ENCODE data around the gene TSPEAR.

Gene TSPEAR

DNA sequence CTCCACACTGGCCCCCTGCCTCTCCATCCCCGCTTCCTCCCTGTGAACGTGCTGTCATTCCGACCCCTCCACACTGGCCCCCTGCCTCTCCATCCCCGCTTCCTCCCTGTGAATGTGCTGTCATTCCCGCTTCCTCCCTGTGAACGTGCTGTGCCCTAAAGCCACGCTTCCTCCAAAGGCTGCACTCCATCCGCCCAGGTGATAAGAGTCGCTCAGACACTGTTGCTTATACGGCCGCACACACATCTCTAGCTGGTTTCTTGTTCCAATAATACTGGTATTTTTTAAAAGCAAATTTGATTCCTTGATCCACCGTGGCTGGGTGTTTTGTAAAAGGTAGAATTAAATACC lies 39.3 kb upstream of the TSPEAR start:
- TF ChIP-seq, protein P1, sequence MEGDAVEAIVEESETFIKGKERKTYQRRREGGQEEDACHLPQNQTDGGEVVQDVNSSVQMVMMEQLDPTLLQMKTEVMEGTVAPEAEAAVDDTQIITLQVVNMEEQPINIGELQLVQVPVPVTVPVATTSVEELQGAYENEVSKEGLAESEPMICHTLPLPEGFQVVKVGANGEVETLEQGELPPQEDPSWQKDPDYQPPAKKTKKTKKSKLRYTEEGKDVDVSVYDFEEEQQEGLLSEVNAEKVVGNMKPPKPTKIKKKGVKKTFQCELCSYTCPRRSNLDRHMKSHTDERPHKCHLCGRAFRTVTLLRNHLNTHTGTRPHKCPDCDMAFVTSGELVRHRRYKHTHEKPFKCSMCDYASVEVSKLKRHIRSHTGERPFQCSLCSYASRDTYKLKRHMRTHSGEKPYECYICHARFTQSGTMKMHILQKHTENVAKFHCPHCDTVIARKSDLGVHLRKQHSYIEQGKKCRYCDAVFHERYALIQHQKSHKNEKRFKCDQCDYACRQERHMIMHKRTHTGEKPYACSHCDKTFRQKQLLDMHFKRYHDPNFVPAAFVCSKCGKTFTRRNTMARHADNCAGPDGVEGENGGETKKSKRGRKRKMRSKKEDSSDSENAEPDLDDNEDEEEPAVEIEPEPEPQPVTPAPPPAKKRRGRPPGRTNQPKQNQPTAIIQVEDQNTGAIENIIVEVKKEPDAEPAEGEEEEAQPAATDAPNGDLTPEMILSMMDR (IDR thresholded peaks at IDR 0.05) = no peak
- no peak for TF ChIP-seq ZFX (IDR thresholded peaks at IDR 0.05; ENCODE audit: borderline replicate concordance)
- no peak overlapping the region for H3K27ac ChIP-seq

DNA sequence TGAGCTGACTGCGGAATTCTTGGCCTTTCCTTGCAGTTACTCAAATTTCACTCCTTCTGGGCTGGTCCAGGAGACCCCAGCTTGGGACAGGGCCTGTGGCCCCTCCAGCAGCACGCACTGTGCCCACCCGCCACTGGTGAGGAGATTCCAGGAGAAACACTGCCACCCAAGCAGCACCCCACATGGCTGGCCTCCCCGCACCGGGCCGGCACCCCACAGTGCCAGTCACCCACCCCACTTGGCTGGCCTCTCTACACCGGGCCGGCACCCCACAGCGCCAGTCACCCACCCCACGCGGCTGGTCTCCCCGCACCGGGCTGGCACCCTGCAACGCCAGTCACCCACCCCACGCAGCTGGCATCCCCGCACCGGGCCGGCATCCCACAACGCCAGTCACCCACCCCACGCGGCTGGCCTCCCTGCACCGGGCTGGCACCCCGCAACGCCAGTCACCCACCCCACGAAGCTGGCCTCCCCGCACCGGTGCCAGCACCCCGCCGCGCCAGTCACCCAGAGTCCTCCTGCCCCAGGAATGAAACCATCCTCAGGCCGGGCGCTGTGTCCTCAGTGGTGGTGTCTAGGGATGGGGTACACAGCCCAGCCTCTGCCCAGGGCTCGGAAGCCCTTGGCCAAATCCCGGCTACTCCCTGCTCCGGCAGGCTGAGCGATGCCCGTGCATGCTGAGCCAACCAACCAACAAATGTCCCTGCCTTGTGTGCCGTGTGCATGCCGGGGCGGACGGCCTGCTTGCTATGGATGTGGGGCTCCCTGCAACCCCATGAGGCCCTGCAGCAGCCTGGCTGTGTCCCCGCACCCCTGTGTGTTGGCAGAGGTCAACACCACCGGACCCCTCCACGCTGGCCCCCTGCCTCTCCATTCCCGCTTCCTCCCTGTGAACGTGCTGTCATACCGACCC lies 38.6 kb upstream of the TSPEAR start:
- H3K27ac ChIP-seq = no peak overlapping the region
- TF ChIP-seq, protein P1 (IDR thresholded peaks at IDR 0.05) = no peak
- no peak for TF ChIP-seq ZFX (IDR thresholded peaks at IDR 0.05; ENCODE audit: borderline replicate concordance)

DNA sequence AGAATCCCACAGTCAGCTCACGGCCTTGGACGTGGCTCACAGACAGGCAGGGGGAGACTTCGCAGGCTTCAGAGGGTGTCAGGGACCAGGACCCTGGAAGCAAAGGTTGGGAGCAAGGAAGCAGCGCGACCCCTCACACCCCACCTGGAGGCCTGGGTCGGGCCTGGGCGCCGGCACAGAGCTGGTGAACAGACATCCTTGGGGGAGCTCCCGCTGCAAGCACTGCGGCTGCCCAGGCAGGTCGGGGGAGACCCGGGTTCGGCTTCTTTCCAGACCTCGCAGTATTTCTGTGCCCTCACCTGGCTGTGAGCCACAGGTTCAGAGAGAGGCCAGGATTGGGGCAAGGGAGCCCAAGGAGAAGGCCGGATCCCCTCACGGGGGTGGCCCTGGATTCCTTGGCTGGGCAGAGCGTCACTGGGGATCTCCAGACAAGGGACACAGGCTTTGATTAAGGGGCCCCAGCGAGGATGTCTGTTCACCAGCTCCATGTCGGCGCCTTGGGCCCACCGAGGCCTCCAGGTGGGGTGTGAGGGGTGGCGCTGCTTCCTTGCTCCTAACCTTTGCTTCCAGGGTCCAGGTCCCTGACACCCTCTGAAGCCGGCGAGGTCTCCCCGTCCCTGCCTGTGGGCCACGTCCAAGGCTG lies 37.9 kb upstream of the TSPEAR start:
- H3K27ac ChIP-seq = no peak overlapping the region
- TF ChIP-seq, protein P1 (IDR thresholded peaks at IDR 0.05) = no peak
- no peak for TF ChIP-seq ZFX (IDR thresholded peaks at IDR 0.05; ENCODE audit: borderline replicate concordance)

DNA sequence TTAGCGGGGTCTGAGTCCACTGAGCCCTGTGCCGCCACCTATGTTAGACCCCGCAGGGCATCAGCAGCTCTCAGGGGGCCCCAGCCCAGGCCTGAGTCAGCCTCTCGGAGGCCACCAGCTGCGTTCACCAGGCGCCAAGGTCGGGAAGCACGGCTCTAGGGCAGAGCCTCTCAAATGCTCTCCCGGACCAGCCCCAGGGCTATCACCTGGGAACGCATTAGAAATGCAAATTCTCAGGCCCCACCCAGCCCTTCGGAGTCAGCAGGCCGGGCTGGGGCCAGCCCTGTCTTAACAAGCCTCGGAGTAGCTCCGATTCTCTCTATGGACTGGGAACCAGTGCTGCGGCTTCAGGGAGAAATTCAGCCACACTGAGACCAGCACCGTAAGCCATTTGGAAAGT lies 37.2 kb upstream of the TSPEAR start:
- TF ChIP-seq ZFX (IDR thresholded peaks at IDR 0.05; ENCODE audit: borderline replicate concordance) = no peak
- TF ChIP-seq, protein P1 (IDR thresholded peaks at IDR 0.05) = no peak
- no peak overlapping the region for H3K27ac ChIP-seq

DNA sequence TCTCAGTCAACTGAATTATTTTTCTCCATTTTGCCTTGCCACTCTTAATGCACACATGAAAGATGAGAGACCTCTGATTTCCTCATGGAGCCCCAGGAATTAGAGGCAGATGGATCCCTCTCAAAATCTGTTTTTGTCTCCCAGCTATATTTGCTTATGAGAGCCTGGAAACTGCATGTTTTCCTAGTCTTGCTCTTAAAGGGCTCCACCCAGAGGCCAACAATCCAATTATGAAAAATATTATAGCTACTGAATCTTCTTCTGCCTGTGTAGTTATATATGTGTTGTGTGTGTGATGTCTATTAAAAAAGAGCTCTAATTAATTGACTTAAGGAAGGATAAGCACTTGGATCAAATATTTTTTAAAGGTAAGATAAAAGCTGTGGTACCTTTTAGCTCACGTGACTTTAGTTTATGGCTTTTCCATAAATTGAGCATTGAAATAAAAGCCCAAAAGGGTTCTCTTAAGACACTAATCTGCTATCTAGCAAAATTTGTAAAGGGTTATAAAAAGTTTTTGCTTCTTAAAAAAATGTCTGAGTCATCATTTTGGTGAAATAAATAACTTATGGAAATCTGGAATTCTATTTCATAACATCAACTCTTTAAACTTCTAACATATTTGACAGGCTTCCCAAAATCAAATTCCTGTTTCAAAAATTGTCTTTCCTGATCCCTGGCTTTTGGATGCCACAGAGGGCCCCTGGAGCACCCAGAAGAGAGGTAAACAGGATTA lies 31.2 kb upstream of the TSPEAR start:
- H3K27ac ChIP-seq = no peak overlapping the region
- TF ChIP-seq, protein P1 (IDR thresholded peaks at IDR 0.05) = peak; percentile 44
- TF ChIP-seq ZFX (IDR thresholded peaks at IDR 0.05; ENCODE audit: borderline replicate concordance) = no peak

DNA sequence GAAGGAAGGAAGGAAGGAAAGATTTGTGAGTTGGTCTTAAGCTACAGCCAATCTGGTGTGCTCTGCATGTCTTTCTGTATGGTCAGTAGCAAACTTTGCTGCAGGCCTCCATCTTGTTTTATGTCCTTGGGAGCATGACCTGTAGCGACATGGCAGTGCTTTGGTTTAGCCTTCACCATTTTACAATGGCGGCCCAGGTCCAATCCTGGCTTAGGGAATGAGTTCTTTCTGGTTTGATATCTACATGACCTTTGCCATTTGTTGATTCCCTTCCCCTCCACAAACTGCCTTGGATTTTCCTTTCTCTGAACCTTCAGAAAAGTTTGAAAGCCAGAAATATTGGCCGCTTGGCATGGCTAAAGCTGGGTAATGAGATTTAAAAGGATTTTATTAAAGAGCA lies 30.5 kb upstream of the TSPEAR start:
- H3K27ac ChIP-seq = no peak overlapping the region
- no peak for TF ChIP-seq ZFX (IDR thresholded peaks at IDR 0.05; ENCODE audit: borderline replicate concordance)
- TF ChIP-seq, protein P1 (IDR thresholded peaks at IDR 0.05) = no peak

All from 22Rv1 (cell line).